GM12891 (cell line): ENCODE data around the gene ACP7.

Experiments
- PAX5 ChIP-seq: IDR thresholded peaks from 2 replicates; pipeline ENCODE4 v1.6.1; 2011; ENCODE audit warnings: low read length, moderate library complexity, mild to moderate bottlenecking; ENCODE audit not compliant: insufficient read depth, severe bottlenecking
- POLR2A ChIP-seq: IDR thresholded peaks from 2 replicates; pipeline ENCODE4 v1.6.1; 2011; ENCODE audit warnings: low read depth, low read length, control low read depth
- POLR2AphosphoS5 ChIP-seq: IDR thresholded peaks from 2 replicates; pipeline ENCODE4 v1.6.1; 2011; ENCODE audit warnings: low read depth, low read length, control low read depth
- POU2F2 ChIP-seq: IDR thresholded peaks from 2 replicates; pipeline ENCODE4 v1.6.1; 2011; ENCODE audit warnings: low read depth, mild to moderate bottlenecking, control low read depth, low read length, moderate library complexity
- SPI1 ChIP-seq: IDR thresholded peaks from 2 replicates; pipeline ENCODE4 v1.6.1; 2011; ENCODE audit warnings: low read depth, low read length, control low read depth
- TAF1 ChIP-seq: IDR thresholded peaks from 2 replicates; pipeline ENCODE4 v1.6.1; 2011; ENCODE audit warnings: low read depth, low read length, control low read depth

DNA sequence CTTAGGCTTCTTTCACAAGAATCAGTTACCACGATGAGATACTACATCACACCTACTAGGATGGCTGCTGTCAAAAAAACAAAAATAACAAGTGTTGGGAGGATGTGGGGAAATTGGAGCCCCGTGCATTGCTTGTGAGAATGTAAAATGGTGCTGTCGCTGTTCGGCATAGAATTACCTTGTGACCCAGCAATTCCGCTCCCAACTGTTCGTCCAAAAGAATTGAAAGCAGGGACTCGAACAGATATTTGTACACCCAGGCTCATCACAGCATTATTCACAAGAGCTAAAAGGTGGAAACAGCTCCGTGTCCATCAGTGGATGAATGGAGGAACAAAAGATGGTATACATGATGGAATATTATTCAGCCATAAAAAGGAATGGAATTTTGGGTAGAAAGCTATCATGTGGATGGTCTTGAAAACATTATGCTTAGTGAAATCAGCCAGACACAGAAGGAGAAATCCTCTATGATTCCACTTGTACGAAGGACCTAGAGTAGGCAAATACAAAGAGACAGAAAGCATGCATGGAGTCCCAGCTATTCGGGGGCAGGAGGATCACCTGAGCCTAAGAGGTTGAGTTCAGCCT lies 64.9 kb downstream of the ACP7 start:
- TF ChIP-seq TAF1 (no peak), POLR2A (no peak), POLR2AphosphoS5 (no peak), SPI1 (no peak), POU2F2 (no peak), PAX5 (no peak)
